Skeletal muscle tissue (tissue), 4 donors: ENCODE data around the gene SLC8A1. TPM values are rescaled to one million over a fixed set of nuclear protein-coding genes. Genes with fewer than 3 reads are reported as not detected.

Experiments
- H3K27ac ChIP-seq: one replicate; pipeline ENCODE4 v1.7.0; 2013; ENCODE audit warnings: mild to moderate bottlenecking, low read depth, low read length, inconsistent platforms
- H3K27me3 ChIP-seq, 3 donors: one replicate each; pipeline ENCODE4 v1.7.0; 2013; ENCODE audit warnings: low read length in 3 of 3; ENCODE audit not compliant: control insufficient read depth in 3 of 3, insufficient read depth in 3 of 3
- H3K36me3 ChIP-seq, 3 donors: one replicate each; pipeline ENCODE4 v1.7.0; 2013; ENCODE audit warnings: low read length in 3 of 3; ENCODE audit not compliant: control insufficient read depth in 3 of 3, insufficient read depth in 3 of 3
- H3K4me1 ChIP-seq, 3 donors: one replicate each; pipeline ENCODE4 v1.7.0; 2013; ENCODE audit warnings: low read length in 3 of 3, mild to moderate bottlenecking in 3 of 3; ENCODE audit not compliant: control insufficient read depth in 3 of 3, insufficient read depth in 3 of 3
- H3K4me3 ChIP-seq, 3 donors: one replicate each; pipeline ENCODE4 v1.7.0; 2013; ENCODE audit warnings: low read length in 3 of 3
- H3K9ac ChIP-seq, 3 donors: one replicate each; pipeline ENCODE4 v1.7.0; 2013; ENCODE audit warnings: low read length in 3 of 3, mild to moderate bottlenecking in 3 of 3, moderate library complexity in 2 of 3, low read depth in 1 of 3
- H3K9me3 ChIP-seq, 3 donors: one replicate each; pipeline ENCODE4 v1.7.0; 2013; ENCODE audit warnings: low read length in 3 of 3; ENCODE audit not compliant: control insufficient read depth in 3 of 3
- total RNA-seq: library from RNA; depleted of rRNA; stranded (reverse); fragments of >200 nt; gene quantifications from one replicate; pipeline ENCODE4 v1.2.3, GENCODE V29; 2014
- donor health status: Osteomylitis.

Gene SLC8A1
- total RNA-seq, 1 donor from 2014 or later: 45.9 TPM

DNA sequence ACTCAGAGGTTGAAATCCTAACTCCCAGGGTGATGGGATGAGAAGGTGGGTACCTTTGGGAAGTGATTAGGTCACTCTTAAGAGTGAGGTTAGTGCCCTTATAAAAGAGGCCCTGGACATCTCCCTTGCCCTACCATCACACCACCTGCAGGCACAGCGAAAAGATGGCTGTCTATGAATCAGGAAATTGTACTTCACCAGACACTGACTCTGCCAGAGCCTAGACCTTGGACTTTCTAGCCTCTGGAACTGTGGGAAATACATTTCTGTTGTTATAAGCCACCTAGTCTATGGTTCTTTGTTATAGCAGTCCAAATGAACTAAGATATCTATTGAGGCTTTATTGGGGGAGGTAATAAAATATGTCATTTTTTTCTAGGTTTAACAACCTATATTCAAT, 203.6 kb downstream of the SLC8A1 start:
- H3K27ac ChIP-seq: no peak overlapping the region
- no peaks in the 10 kb centered on the region for H3K36me3 ChIP-seq
- H3K9me3 ChIP-seq: no peaks in the 10 kb centered on the region
- H3K4me1 ChIP-seq: peaks cover 3 to 4% (median 3%) of the 10 kb centered on the region in 3 donors
- no peak overlapping the region for H3K4me3 ChIP-seq
- no peaks in the 10 kb centered on the region for H3K27me3 ChIP-seq
- no peak overlapping the region for H3K9ac ChIP-seq

GRCh38 chr2:40244675-40245074, 207.2 kb downstream of the SLC8A1 start:
- Histone ChIP-seq H3K27ac (no peak overlapping the region), H3K4me1 (peaks cover 3 to 7% (median 4%) of the 10 kb centered on the region in 3 donors)

GRCh38 chr2:40244251-40244650, 207.6 kb downstream of the SLC8A1 start:
- H3K9ac ChIP-seq: no peak overlapping the region
- peaks cover 3 to 8% (median 4%) of the 10 kb centered on the region in 3 donors for H3K4me1 ChIP-seq
- H3K27ac ChIP-seq: no peak overlapping the region

More at GRCh38 chr2:40244675-40245074, 207.2 kb downstream of the SLC8A1 start:
- H3K4me3 ChIP-seq: peak overlapping the region in 1 of 3 donors; percentile 32
- H3K9ac ChIP-seq: no peak overlapping the region
- H3K36me3 ChIP-seq: no peaks in the 10 kb centered on the region
- no peaks in the 10 kb centered on the region for H3K27me3 ChIP-seq
- H3K9me3 ChIP-seq: no peaks in the 10 kb centered on the region

DNA sequence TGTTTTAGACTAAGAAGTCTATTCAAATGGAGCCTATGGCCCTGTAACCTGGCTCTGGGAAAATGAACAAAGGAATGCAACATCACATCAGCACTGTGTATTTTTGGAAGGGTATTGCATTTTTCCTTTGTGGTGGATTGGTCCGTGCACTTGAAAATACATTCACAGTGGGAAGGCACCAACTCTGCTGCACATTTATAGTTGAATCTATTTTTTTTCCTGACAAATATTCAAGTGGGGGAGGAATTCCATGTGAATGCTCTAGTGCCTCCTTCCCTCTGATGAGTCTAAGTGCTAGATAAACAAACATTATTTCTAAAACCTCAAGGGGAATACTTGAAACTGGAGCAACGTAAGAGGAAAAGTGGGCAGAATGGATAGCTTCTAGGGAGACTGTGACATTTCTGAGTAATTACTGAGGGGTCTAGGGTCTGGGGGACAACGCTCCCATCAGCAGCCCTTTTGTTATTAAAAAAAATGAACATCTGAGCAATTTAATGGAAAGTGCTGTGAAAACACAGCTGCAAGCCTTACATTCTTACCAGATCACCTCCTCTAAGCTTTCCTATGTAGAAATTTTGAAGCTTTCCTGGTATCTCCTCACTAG, 208.2 kb downstream of the SLC8A1 start:
- H3K36me3 ChIP-seq: no peaks in the 10 kb centered on the region
- no peak overlapping the region for H3K4me3 ChIP-seq
- no peaks in the 10 kb centered on the region for H3K9me3 ChIP-seq
- H3K27ac ChIP-seq: no peak overlapping the region
- no peak overlapping the region for H3K9ac ChIP-seq
- peaks cover 3 to 8% (median 4%) of the 10 kb centered on the region in 3 donors for H3K4me1 ChIP-seq
- H3K27me3 ChIP-seq: no peaks in the 10 kb centered on the region

More at GRCh38 chr2:40244251-40244650, 207.6 kb downstream of the SLC8A1 start:
- Histone ChIP-seq H3K4me3 (no peak overlapping the region), H3K9me3 (no peaks in the 10 kb centered on the region), H3K36me3 (no peaks in the 10 kb centered on the region), H3K27me3 (no peaks in the 10 kb centered on the region)

GRCh38 chr2:40242315-40242714, 209.6 kb downstream of the SLC8A1 start:
- H3K4me1 ChIP-seq: peaks cover 3 to 8% (median 4%) of the 10 kb centered on the region in 3 donors

DNA sequence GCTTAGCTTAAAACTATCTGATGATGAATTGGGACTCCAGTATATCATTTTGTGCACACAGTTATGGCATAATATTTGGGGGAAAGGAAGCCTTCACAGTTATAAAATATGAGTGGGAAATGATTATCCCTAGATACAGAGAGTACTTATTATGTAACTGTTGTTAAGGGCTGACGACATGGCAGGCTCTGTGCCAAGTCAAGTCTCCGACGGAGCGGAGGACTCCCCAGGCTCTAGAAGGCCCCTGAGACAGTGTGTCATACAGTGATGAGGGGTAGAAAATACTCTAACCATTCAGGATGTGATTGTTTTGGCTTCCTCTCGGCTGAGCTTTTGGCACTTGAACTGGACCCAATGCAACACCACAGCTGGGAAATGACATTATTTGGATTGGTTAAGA, 211.8 kb downstream of the SLC8A1 start:
- Histone ChIP-seq H3K36me3 (no peaks in the 10 kb centered on the region), H3K9me3 (no peaks in the 10 kb centered on the region), H3K9ac (no peak overlapping the region), H3K4me1 (peaks cover 3 to 8% (median 4%) of the 10 kb centered on the region in 3 donors), H3K27me3 (no peaks in the 10 kb centered on the region), H3K27ac (peak overlapping the region; percentile 20), H3K4me3 (no peak overlapping the region)

More at GRCh38 chr2:40242315-40242714, 209.6 kb downstream of the SLC8A1 start:
- Histone ChIP-seq H3K9me3 (no peaks in the 10 kb centered on the region), H3K36me3 (no peaks in the 10 kb centered on the region), H3K4me3 (no peak overlapping the region), H3K27ac (no peak overlapping the region), H3K27me3 (no peaks in the 10 kb centered on the region), H3K9ac (no peak overlapping the region)

DNA sequence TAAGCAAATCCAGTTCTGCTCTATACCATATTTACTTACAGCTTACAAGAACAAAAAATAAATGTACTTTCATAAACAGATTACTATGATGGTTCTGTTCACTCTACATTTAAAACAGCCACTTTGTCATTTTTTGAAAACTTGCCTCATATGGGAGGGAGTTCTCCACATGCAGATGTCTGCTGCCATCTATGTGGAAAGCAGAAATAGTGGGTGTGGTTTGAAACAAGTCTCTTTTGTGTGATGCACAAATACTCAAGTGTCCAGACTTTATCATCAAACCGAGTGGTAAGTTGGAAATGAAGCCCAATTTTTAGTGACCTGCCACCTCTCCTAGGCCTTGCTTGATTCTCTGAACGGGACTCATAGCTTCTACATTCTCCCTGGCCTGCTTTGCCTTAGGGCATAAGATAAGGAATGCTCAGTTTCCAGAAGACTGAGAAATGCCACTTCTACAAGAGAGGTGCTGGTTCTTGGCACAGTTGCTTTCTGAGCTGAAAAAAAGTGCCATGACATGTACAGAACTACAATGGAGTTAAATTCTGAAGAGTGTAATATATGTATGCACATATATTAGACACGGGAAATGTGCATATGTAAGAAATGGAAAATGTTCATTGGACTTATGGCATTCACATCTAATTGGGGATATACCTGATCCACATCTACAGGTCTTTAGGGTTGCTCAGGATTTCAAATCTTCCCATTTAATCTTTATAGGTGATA, 221.0 kb downstream of the SLC8A1 start:
- H3K9me3 ChIP-seq: no peaks in the 10 kb centered on the region
- no peaks in the 10 kb centered on the region for H3K36me3 ChIP-seq
- H3K27ac ChIP-seq: no peak overlapping the region
- H3K9ac ChIP-seq: no peak overlapping the region
- H3K4me3 ChIP-seq: no peak overlapping the region
- H3K27me3 ChIP-seq: no peaks in the 10 kb centered on the region
- peaks cover 0 to 11% (median 2%) of the 10 kb centered on the region in 3 donors for H3K4me1 ChIP-seq

DNA sequence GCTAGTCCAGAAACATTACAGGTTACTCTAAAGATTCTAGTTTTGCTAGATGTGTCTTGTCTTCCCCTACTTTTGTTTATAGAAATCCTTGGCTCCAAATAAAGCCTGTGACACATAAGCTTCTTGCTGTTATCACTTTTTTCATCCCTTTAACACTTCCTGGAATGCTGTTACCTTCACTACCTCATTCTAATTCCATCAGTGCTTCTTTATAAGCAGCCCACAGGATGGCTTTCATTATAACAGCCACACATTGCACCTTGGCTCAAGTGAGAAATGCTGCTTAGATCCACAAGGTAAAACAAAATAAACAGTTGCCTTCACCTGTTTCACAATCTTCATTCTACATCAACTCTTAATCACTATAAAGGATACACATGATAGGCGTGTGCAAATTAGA, 221.7 kb downstream of the SLC8A1 start:
- H3K27me3 ChIP-seq: no peaks in the 10 kb centered on the region
- H3K9me3 ChIP-seq: no peaks in the 10 kb centered on the region
- H3K27ac ChIP-seq: no peak overlapping the region
- peaks cover 0 to 13% (median 2%) of the 10 kb centered on the region in 3 donors for H3K4me1 ChIP-seq
- H3K36me3 ChIP-seq: no peaks in the 10 kb centered on the region
- H3K4me3 ChIP-seq: no peak overlapping the region
- H3K9ac ChIP-seq: no peak overlapping the region

- Histone ChIP-seq H3K27me3 (no peaks in the 10 kb centered on the region), H3K4me1 (peaks cover 0 to 13% (median 2%) of the 10 kb centered on the region in 3 donors), H3K9me3 (no peaks in the 10 kb centered on the region), H3K27ac (no peak overlapping the region), H3K4me3 (no peak overlapping the region), H3K36me3 (no peaks in the 10 kb centered on the region), H3K9ac (no peak overlapping the region)
Measured at GRCh38 chr2:40228310-40228709, 223.6 kb downstream of the SLC8A1 start.

GRCh38 chr2:40227210-40227609, 224.7 kb downstream of the SLC8A1 start:
- Histone ChIP-seq H3K27me3 (no peaks in the 10 kb centered on the region), H3K4me3 (no peak overlapping the region), H3K27ac (no peak overlapping the region), H3K4me1 (peaks cover 0 to 13% (median 2%) of the 10 kb centered on the region in 3 donors), H3K9ac (no peak overlapping the region), H3K36me3 (no peaks in the 10 kb centered on the region), H3K9me3 (no peaks in the 10 kb centered on the region)
